UCSD-AML1 (cell line): Measurements from ENCODE around the gene CDCP1.
A peak's percentile ranks its signal among the peaks of the same experiment; 100 is the strongest.
"Not testable (repeated sequence)": the region's sequence is repeated elsewhere in the genome, so short reads cannot be mapped to it uniquely, and the experiment has no call there.

Experiments
- DNase-seq: peaks from one replicate; lab custom pipeline; 2025; ENCODE audit not compliant: unreplicated experiment; lab: John Stamatoyannopoulos, UW

CDCP1 gene

GRCh38 chr3:45084820-45085816 is 61.1 kb downstream of the CDCP1 start:
- DNase-seq = no peak

- DNase-seq = no peak
Measured at GRCh38 chr3:45084361-45084760, 61.8 kb downstream of the CDCP1 start.

DNA sequence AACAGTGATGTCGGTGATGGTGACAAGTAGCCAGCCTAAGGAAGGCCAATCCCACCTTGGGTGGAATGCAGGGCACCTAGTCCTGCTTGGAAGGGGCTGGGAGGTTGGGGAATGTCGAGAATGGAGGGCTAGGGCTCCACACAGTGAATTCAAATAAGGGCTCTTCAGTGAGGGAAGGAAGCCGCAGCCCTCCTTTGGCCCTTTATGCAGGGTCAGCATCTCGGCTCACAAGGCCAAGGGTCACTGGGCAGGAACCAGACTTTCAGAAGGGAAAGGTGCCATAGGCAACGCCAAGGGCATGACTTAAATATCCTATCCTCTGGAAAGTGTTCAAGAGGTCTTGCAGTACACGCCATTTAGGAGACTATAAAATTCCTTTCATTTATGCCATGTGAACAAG is 63.2 kb downstream of the CDCP1 start:
- no peak for DNase-seq

- no peak for DNase-seq
Measured at GRCh38 chr3:45082142-45082538, 64.0 kb downstream of the CDCP1 start.

DNA sequence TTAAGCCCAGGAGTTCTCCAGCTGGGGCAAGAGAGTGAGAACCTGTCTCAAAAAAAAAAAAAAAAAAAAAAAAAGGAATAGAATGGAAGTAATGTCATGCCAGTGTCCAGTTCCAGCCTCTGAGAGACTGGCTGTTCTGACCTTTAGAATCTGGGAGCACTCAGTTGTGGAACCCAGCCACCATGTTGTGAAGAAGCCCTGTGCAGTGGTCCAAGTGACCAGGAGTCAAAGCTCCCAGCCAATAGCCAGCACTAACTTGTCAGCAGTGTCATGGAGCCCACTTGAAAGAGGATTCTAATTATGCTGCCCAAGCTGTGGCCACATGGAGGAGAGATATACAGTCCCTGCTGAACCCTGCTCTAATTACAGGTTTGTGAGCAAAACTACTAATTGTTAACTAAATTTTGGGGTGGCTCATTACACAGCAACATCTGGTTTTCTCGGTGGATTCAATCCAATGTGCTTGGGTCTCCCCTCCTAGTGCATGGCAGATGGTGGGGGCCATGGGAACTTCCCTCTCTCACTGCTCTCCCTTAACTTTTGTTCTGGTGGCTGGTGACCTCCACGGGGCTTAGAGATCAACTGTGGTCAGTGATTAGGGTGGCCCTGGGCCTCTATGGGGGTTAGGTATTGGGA is 64.6 kb downstream of the CDCP1 start:
- DNase-seq = no peak

GRCh38 chr3:45080824-45081223 is 65.4 kb downstream of the CDCP1 start:
- no peak for DNase-seq

GRCh38 chr3:45079715-45080114 is 66.5 kb downstream of the CDCP1 start:
- no peak for DNase-seq

GRCh38 chr3:45078910-45079522 is 67.2 kb downstream of the CDCP1 start:
- no peak for DNase-seq

- DNase-seq = not testable (repeated sequence)
Measured at GRCh38 chr3:45078256-45078655, 67.9 kb downstream of the CDCP1 start.

DNA sequence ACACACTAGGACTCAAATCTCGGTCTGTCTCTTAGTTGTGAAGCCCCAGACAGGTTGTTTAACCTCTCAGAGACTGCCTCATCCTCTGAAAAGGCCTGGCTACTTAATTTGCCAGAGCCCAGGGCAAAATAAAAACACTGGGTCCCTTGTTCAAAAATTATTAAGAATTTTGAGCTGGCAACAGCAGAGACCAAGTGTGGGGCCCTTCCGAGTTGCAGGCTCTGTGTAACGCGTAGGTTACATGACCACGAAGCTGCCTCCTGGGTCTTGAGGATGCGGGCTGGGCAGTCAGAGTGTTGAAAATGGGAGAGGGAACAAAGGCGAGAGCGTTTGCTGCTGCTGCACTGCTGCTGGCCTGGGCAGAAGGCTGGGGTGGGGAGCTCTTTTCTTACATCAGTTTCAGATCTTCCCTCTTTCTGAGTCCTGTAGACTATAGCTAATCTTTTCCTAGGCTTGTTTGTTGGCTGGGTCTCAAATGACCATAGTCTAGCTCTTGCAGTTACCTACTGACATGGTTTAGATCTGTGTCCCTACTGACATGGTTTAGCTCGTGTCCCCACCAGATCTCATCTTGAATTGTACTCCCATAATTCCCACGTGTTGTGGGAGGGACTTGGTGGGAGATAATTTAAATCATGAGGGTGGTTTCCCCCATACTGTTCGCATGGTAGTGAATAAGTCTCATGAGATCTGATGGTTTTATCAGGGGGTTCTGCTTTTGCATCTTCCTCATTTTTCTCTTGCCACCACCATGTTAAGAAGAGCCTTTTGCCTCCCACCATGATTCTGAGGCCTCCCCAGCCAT is 70.2 kb downstream of the CDCP1 start:
- no peak for DNase-seq

- DNase-seq = no peak
Measured at GRCh38 chr3:45071075-45071474, 75.1 kb downstream of the CDCP1 start.

DNA sequence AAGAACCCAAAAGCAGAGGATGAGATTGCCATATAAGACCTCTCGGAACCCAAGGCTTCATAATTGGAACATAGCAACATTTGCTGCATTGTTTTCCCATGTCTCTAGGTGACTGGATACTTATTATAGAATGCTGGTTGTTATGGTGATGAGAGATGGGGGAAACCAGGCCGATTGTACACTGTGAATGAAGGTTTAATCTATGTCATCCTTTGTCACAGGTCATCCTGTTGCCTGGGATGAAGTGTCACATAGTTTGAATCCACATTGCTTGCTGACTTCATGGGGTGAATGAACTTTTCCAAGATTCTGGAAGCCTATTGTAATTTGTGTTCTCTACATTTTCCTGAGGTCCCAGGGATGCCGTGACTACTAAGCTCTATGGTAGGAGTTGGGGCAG is 78.2 kb downstream of the CDCP1 start:
- no peak for DNase-seq

- DNase-seq = no peak
Measured at GRCh38 chr3:45067486-45067885, 78.7 kb downstream of the CDCP1 start.

DNA sequence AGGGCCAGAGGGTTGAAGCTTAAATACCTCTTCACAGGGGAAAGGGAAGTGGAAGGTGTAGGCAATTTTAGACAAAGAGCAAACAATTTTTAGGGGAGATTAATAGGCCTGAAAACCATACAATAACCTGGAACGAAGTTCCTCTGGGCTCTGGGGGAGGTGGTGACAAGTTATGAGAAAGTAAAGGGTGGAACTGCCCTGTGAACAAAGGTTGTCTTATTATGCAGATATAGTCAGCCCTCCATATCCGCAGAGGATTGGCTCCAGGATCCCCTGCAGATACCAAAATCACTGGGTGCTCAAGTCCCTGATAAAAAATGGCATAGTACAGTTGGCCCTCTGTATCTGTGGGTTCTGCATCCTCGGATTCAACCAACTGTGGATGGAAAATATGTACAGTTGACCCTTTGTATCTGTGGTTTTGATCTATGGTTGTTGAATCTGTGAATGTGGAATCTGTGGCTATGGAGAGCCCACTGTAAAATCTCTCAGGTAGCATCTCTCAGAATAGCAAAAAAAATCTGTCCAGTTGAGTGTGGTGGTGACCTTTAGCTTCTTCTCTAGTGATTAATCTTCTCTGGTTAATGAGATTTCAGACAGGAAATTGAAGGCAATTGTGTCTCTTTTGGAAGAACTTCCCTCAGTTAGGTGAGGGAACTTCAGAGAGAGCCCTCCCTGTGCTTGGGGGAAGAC is 79.9 kb downstream of the CDCP1 start:
- no peak for DNase-seq

DNA sequence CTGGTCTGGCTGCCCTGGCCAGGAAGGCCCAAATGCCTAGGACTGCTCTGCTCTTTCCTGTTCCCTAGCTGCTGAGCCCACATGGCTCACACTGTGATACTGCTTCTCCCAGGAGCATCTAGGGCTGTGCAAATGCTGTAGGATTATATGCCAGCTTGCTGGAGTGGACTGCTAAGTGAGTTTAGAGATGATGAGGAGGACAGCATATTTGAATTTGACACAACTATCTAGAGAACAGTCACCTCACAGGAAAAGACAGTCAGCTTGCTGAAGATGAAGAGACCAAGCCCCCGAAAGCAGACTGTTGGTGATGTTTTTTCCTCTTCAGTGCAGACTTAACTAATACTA is 80.8 kb downstream of the CDCP1 start:
- DNase-seq = no peak

- DNase-seq = peak; percentile 63
Measured at GRCh38 chr3:45064512-45065372, 81.4 kb downstream of the CDCP1 start.

GRCh38 chr3:45062697-45063070 is 83.5 kb downstream of the CDCP1 start:
- DNase-seq = no peak

DNA sequence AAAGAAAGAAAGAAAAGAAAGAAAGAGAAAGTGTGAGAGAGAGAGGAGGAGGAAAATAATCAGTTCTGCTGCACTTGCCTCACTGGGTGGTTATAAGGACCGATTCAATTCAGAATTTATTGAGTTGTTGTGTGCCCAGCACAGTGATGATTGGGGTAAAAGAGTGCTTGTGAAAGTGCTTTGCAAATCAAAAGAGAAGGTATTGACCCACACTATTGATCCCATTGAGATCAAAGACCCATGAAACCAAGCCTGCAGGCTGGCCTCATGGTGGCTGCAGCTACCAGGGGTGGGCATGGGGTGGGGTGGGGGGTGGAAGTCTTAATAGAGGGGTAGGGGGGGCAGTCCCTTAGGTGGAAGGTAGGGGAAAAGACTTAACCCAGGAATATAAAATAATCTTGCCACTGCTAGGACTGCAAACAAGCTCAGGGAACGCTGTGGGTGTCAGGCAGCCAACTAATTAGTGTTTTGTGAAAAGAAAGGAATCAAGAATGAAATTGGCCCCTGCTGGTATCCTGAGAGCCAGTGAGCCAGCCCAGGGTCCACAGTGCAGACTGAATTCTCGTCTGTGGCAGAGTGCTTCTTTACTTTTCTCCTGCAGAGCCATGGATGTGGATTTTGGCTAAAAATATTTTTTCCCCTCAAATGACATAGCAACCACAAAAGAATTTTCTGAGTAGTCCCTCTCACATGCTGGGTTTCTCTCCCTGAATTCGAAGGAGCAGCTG is 85.8 kb downstream of the CDCP1 start:
- no peak for DNase-seq

DNA sequence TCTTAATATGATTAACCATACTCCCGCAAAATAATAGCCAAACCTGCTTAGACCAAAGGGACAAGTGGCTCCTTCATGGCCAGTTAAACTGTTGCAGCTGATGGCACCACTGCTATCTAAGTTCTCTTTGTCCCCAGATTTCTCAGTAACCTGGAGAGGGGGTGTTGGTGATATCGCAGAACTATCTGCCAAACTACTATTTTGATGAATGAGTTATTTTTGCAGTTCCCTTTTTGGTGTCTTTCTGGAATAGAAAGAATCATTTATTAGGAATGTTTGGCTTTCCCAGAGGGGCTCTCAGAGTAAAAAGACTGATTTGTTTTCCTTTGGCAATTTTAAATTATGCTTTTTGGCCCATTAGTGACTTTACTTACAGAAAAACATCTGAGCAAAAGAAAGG is 87.0 kb downstream of the CDCP1 start:
- DNase-seq = no peak
